WTC11 (cell line): ENCODE measurements around the gene UBASH3B.

Experiments used
- HMGXB4 ChIP-seq: sonication (generic); formaldehyde crosslinking; IDR thresholded peaks from 2 replicates; pipeline ENCODE4 v1.8.1; 2023; ENCODE audit warnings: mild to moderate bottlenecking, moderate library complexity, missing genetic modification reagents
- NFATC4 ChIP-seq: fragments of 250-450 bp; sonication (Bioruptor Pico); IDR thresholded peaks from 2 replicates; pipeline ENCODE4 v1.9.0; 2021; ENCODE audit warnings: mild to moderate bottlenecking
- NFYB ChIP-seq: sonication (generic); formaldehyde crosslinking; conservative IDR thresholded peaks from 2 replicates; pipeline ENCODE4 v1.8.0; 2022; ENCODE audit warnings: low read depth, missing genetic modification reagents
- TEAD4 ChIP-seq: sonication (generic); formaldehyde crosslinking; IDR thresholded peaks from 2 replicates; pipeline ENCODE4 v1.8.0; 2022; ENCODE audit warnings: mild to moderate bottlenecking, missing genetic modification reagents
- TP53 ChIP-seq: sonication (generic); formaldehyde crosslinking; IDR thresholded peaks from 2 replicates; pipeline ENCODE4 v1.8.1; 2023; ENCODE audit warnings: mild to moderate bottlenecking, missing genetic modification reagents
- TF ChIP-seq, protein P1 (sequence below): fragments of 200-600 bp; IDR thresholded peaks from 2 replicates; pipeline ENCODE4 v1.8.0; 2022; ENCODE audit warnings: antibody characterized with exemption
- TF ChIP-seq, protein P2 (sequence below): sonication (generic); formaldehyde crosslinking; IDR thresholded peaks from 2 replicates; pipeline ENCODE4 v1.8.1; 2023; ENCODE audit warnings: mild to moderate bottlenecking, missing genetic modification reagents
- TF ChIP-seq, protein P3 (sequence below): sonication (generic); formaldehyde crosslinking; IDR thresholded peaks from 2 replicates; pipeline ENCODE4 v1.8.1; 2023; ENCODE audit warnings: mild to moderate bottlenecking, missing genetic modification reagents, moderate library complexity

GRCh38 chr11:122727101-122727929 is 71.8 kb downstream of the UBASH3B start:
- TF ChIP-seq, protein P1, sequence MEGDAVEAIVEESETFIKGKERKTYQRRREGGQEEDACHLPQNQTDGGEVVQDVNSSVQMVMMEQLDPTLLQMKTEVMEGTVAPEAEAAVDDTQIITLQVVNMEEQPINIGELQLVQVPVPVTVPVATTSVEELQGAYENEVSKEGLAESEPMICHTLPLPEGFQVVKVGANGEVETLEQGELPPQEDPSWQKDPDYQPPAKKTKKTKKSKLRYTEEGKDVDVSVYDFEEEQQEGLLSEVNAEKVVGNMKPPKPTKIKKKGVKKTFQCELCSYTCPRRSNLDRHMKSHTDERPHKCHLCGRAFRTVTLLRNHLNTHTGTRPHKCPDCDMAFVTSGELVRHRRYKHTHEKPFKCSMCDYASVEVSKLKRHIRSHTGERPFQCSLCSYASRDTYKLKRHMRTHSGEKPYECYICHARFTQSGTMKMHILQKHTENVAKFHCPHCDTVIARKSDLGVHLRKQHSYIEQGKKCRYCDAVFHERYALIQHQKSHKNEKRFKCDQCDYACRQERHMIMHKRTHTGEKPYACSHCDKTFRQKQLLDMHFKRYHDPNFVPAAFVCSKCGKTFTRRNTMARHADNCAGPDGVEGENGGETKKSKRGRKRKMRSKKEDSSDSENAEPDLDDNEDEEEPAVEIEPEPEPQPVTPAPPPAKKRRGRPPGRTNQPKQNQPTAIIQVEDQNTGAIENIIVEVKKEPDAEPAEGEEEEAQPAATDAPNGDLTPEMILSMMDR = no peak
- TF ChIP-seq HMGXB4 (CRISPR knock-in tag) = no peak
- TF ChIP-seq NFATC4 (CRISPR knock-in tag) = no peak
- no peak for TF ChIP-seq NFYB (CRISPR knock-in tag)
- TF ChIP-seq TEAD4 = no peak
- TF ChIP-seq, protein P2, sequence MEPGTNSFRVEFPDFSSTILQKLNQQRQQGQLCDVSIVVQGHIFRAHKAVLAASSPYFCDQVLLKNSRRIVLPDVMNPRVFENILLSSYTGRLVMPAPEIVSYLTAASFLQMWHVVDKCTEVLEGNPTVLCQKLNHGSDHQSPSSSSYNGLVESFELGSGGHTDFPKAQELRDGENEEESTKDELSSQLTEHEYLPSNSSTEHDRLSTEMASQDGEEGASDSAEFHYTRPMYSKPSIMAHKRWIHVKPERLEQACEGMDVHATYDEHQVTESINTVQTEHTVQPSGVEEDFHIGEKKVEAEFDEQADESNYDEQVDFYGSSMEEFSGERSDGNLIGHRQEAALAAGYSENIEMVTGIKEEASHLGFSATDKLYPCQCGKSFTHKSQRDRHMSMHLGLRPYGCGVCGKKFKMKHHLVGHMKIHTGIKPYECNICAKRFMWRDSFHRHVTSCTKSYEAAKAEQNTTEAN (CRISPR knock-in tag) = no peak
- no peak for TF ChIP-seq TP53 (CRISPR knock-in tag)
- TF ChIP-seq, protein P3, sequence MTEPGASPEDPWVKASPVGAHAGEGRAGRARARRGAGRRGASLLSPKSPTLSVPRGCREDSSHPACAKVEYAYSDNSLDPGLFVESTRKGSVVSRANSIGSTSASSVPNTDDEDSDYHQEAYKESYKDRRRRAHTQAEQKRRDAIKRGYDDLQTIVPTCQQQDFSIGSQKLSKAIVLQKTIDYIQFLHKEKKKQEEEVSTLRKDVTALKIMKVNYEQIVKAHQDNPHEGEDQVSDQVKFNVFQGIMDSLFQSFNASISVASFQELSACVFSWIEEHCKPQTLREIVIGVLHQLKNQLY = no peak
